Ishikawa (cell line): ENCODE data around the gene PATJ.

Source experiments
- EGR1 ChIP-seq: IDR thresholded peaks from 2 replicates; pipeline ENCODE4 v1.6.1; 2012
- EP300 ChIP-seq: IDR thresholded peaks from 2 replicates; pipeline ENCODE4 v1.6.1; 2012; ENCODE audit warnings: borderline replicate concordance
- NFIC ChIP-seq: IDR thresholded peaks from 2 replicates; pipeline ENCODE4 v1.6.1; 2012
- RAD21 ChIP-seq: IDR thresholded peaks from 2 replicates; pipeline ENCODE4 v1.6.1; 2012; ENCODE audit warnings: low read depth
- TAF1 ChIP-seq: IDR thresholded peaks from 2 replicates; pipeline ENCODE4 v1.6.1; 2012; ENCODE audit warnings: low read depth, mild to moderate bottlenecking
- YY1 ChIP-seq: IDR thresholded peaks from 2 replicates; pipeline ENCODE4 v1.6.1; 2012; ENCODE audit warnings: low read depth
- TF ChIP-seq, protein P1 (sequence below): IDR thresholded peaks from 2 replicates; pipeline ENCODE4 v1.6.1; 2012
- TF ChIP-seq, protein P2 (sequence below): IDR thresholded peaks from 2 replicates; pipeline ENCODE4 v1.6.1; 2012; ENCODE audit warnings: low read depth, mild to moderate bottlenecking

DNA sequence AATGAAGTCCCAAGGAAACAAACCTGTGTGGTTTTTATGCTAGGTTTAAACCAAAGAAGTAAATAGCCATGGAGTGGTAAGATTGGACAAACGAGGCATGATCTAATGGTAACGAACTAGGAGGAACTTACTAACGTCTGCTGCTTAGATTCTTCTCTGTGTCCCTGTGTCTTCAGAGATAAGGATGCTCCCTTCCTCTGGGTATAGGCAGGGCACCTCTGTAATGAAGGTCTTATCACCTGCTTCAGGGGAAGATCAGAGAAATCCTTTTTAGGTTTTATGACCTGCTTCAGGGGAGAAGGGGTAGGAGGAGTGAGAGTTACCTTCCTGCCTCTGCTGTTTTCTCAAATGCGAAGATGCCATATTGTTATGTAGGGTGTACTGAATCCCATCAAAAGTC is 237.4 kb downstream of the PATJ start:
- TF ChIP-seq RAD21 (no peak), EGR1 (no peak), TAF1 (no peak), EP300 (no peak), YY1 (no peak), NFIC (no peak)
- TF ChIP-seq, protein P1, sequence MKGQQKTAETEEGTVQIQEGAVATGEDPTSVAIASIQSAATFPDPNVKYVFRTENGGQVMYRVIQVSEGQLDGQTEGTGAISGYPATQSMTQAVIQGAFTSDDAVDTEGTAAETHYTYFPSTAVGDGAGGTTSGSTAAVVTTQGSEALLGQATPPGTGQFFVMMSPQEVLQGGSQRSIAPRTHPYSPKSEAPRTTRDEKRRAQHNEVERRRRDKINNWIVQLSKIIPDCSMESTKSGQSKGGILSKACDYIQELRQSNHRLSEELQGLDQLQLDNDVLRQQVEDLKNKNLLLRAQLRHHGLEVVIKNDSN = no peak
- TF ChIP-seq, protein P2, sequence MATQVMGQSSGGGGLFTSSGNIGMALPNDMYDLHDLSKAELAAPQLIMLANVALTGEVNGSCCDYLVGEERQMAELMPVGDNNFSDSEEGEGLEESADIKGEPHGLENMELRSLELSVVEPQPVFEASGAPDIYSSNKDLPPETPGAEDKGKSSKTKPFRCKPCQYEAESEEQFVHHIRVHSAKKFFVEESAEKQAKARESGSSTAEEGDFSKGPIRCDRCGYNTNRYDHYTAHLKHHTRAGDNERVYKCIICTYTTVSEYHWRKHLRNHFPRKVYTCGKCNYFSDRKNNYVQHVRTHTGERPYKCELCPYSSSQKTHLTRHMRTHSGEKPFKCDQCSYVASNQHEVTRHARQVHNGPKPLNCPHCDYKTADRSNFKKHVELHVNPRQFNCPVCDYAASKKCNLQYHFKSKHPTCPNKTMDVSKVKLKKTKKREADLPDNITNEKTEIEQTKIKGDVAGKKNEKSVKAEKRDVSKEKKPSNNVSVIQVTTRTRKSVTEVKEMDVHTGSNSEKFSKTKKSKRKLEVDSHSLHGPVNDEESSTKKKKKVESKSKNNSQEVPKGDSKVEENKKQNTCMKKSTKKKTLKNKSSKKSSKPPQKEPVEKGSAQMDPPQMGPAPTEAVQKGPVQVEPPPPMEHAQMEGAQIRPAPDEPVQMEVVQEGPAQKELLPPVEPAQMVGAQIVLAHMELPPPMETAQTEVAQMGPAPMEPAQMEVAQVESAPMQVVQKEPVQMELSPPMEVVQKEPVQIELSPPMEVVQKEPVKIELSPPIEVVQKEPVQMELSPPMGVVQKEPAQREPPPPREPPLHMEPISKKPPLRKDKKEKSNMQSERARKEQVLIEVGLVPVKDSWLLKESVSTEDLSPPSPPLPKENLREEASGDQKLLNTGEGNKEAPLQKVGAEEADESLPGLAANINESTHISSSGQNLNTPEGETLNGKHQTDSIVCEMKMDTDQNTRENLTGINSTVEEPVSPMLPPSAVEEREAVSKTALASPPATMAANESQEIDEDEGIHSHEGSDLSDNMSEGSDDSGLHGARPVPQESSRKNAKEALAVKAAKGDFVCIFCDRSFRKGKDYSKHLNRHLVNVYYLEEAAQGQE = no peak
